Skin of body (tissue), 2 donors: Measurements from ENCODE around the gene KLRK1. TPM values are rescaled to one million over a fixed set of nuclear protein-coding genes. Genes with fewer than 3 reads are reported as not detected.
"Not testable (repeated sequence)": the region's sequence is repeated elsewhere in the genome, so short reads cannot be mapped to it uniquely, and the experiment has no call there.

Experiments used
- DNase-seq: peaks from one replicate; lab custom pipeline; 2025; lab: John Stamatoyannopoulos, UW
- total RNA-seq: library from RNA; depleted of rRNA; stranded (reverse); fragments of >200 nt; gene quantifications from one replicate; pipeline ENCODE4 v1.2.3, GENCODE V29; 2014

The KLRK1 gene
- total RNA-seq, 1 donor from 2014 or later: 0.69 TPM

GRCh38 chr12:10362828-10363657, 26.8 kb downstream of the KLRK1 start:
- DNase-seq: no peak

GRCh38 chr12:10362325-10362724, 27.5 kb downstream of the KLRK1 start:
- DNase-seq: no peak

GRCh38 chr12:10361622-10362021, 28.2 kb downstream of the KLRK1 start:
- no peak for DNase-seq

DNA sequence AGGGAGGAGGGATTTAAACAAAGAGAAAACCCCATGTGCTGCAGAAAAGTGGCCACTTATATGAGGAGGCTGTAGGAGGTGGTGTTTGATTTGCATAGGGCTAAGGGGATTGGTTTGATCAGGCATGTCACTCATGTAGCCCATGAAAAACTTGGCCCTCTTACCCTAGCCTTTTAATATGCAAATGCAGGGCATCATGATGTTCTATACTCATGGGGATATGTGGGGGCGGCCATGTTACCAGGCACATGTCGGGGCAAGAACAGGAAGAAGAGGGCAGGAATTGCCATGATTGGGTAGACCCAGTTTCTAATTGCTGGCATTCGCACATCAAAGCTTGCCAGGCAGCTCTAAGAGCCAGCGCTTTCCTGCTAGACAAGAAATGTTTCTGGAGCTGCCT, 28.8 kb downstream of the KLRK1 start:
- peak; percentile 20 for DNase-seq

DNA sequence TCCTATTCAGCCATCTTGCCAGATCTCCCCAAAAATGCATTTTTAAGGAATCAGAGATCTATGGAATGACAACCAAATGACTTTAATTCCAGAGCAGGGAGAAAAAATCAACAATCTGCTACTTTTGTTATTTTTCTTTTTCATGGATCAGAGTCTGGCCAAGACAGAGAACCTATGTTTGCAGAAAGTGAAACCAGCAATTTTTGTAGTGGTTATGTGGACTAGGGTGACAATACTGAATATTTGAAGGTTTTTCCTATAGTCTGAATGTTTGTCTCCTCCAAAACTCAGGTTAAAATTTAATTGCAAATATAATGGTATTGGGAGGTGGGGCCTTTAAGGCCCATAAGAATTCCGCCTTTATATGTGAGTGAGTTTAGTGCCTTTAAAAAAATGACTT, 30.9 kb downstream of the KLRK1 start:
- DNase-seq: no peak

GRCh38 chr12:10358131-10358530, 31.7 kb downstream of the KLRK1 start:
- DNase-seq: no peak

DNA sequence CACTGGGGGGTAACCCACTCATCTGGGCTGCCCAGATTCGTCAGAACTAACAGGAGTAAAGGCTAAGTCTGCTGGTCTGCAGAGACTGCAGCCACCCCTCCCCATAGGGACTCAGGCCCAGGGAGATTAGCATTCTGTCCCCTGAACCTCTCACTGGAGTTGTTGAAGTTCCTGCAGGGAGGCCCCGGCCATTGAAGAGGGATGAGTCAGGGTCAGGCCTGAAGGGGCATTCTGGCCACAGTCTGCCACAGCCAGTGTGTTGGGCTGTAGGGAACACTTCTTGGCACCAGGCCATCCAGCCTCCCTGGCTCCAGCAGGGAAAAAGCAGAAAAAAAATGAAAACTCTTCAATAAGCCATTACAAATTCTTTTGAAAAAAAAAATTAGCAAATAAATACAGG, 35.3 kb downstream of the KLRK1 start:
- no peak for DNase-seq

DNA sequence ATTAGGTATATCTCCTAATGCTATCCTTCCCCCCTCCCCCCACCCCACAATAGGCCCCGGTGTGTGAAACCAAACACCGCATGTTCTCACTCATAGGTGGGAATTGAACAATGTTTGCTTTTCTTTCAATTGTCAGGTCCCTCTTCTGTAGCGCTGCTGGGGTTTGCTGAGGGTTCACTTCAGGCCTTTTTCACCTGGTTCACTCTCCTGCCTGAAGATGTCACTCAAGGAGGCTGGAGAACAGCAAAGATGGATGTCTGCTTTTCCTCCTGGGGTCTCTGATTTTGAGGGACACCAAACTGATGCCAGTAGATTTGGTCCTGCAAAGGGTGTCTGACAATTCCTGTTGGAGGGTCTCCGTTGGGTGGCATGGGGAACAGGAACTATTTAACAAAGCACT, 35.8 kb downstream of the KLRK1 start:
- no peak for DNase-seq

GRCh38 chr12:10351457-10351856, 38.4 kb downstream of the KLRK1 start:
- DNase-seq: not testable (repeated sequence)

DNA sequence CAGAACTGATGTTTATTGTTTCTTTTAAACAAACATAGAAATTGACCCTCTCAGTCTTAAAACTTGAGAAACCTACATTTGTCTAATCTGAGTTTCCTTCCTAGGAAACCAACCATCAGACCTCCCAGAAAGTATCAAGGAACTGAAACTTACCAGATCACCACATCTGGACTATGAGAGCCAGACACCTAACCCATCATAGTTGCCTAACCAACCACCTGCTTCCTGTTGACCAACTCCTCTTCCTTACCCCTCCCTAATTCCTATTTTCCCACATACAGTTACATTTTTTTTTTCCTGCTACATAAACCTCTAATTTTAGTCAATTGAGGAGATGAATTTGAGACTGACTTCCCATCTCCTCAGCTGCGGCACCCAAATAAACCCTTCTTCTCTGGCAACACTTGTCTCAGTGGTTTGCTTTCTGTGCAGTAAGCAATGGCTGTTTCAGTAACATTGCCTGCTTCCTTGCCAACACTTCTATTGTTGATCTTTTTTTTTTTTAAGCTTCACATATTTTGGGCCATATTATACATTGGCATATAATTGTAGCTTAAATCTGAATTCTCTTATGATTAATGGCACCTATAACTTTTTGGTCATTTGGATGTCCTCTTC, 47.8 kb downstream of the KLRK1 start:
- DNase-seq: no peak

- not testable (repeated sequence) for DNase-seq
Observed at GRCh38 chr12:10340946-10341345, 48.9 kb downstream of the KLRK1 start.

GRCh38 chr12:10339053-10339840, 50.6 kb downstream of the KLRK1 start:
- DNase-seq: no peak

- DNase-seq: not testable (repeated sequence)
Observed at GRCh38 chr12:10338470-10338869, 51.4 kb downstream of the KLRK1 start.

- DNase-seq: not testable (repeated sequence)
Observed at GRCh38 chr12:10336196-10336595, 53.6 kb downstream of the KLRK1 start.

DNA sequence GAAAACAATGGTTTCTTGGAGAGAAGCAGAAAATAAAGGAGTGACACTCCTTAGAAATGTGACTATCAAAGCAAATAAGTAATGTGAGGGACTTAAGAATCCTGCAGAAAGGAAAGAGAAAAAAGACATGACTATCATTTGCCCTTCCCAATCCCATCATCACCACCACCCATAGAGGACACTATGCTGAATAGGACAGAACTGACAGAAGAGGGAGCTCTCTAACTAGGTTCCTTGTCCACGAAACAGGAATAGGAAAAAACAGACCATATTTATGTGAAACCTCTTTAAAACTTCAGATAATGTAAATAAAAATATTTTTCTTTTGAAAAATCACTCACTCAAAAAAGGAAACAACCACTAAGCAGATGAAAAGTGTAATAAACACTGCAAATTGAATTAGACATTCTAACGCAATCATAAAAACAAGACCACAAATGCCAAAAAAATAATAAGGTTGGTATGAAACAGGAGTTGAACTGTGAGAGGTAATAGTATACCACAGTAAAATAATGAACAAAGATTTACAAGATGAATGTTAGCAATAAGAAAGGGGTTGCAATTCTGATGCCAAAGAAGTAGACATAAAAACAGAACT, 58.1 kb downstream of the KLRK1 start:
- DNase-seq: peak; percentile 45

DNA sequence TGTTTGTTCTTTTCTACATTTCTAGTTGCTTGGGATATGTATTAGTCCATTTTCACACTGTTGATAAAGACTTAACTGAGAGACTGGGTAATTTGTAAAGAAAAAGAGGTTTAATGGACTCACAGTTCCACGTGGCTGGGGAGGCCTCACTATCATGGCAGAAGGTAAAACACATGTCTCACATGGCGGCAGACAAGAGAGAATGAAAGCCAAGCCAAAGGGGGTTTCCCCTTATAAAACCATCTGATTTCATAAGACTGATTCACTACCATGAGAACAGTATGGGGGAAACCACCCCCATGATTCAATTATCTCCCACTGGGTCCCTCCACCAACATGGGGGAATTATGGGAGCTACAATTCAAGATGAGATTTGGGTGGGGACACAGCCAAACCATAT, 61.1 kb downstream of the KLRK1 start:
- DNase-seq: not testable (repeated sequence)

Other genes starting within 250 kb of the KLRK1 start
- 2.7 TPM for gene OLR1, start 217.9 kb downstream of the KLRK1 start, total RNA-seq
- 0.10 TPM for gene TMEM52B, start 211.0 kb downstream of the KLRK1 start, total RNA-seq
- 37.3 TPM for gene GABARAPL1, start 177.2 kb downstream of the KLRK1 start, total RNA-seq
- gene KLRD1, start 82.2 kb downstream of the KLRK1 start, total RNA-seq: 0.79 TPM
- 0.39 TPM for gene KLRC4, start 19.7 kb upstream of the KLRK1 start, total RNA-seq
- gene KLRC3, start 30.6 kb upstream of the KLRK1 start, total RNA-seq: 0.30 TPM
- gene KLRC2, start 46.0 kb upstream of the KLRK1 start, total RNA-seq: not detected
- gene KLRC1, start 63.3 kb upstream of the KLRK1 start, total RNA-seq: 0.99 TPM
- gene EIF2S3B, start 115.8 kb upstream of the KLRK1 start, total RNA-seq: 0.99 TPM
- gene MAGOHB, start 223.6 kb upstream of the KLRK1 start, total RNA-seq: 27.0 TPM